Myocyte (in vitro differentiated cells): ENCODE measurements around the gene SSTR5. TPM values are rescaled to one million over a fixed set of nuclear protein-coding genes. Genes with fewer than 3 reads are reported as not detected.
A peak's percentile ranks its signal among the peaks of the same experiment; 100 is the strongest.

Experiments used
- DNase-seq: peaks from one replicate; pipeline ENCODE4 v3.0.0-alpha.2; 2012; ENCODE audit warnings: low read depth
- total RNA-seq: library from RNA; depleted of rRNA; stranded (reverse); fragments of >200 nt; gene quantifications from 2 replicates; pipeline ENCODE4 v1.2.3, GENCODE V29; 2014

SSTR5 gene
- total RNA-seq, 1 donor from 2014 or later, result 0.29 TPM

DNA sequence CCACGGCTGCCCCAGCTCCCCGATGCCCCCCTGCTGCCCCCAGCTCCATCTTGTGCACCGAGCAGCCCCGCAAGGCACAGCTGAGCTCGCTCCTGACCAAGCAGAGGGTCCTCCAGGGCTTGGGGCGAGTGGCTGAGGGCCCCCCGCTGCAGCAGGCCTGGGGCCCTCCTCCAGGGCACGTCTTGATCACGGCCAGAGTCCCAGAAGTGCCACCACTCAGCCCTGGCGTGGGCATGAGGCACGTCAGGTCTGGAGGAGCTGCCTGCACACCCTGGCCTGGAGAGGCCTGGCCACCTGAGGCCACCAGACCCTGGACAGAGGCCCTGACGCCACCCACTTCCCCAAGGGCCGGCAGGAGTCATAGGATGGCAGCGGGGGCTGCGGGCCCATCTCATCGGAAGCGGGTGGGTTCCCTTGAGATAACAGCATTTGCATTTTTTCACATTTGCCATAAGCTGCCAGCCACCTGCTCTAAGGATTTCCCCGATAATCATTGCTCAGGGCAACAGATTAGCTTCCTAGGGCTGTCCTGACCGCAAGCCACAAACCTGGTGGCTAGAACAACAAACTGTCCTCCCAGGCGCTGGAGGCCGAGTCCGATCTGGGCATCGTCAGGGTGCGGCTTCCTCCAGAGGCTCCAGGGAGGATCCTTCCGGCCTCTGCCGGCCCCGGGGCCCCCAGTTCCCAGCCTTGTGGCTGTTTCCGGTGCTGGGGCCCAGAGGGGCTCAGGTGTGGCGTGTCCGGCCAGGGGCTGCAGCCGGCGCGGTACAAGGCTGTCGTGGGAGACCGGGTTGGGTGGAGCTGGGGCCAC, 47.4 kb downstream of the SSTR5 start:
- peak; percentile 43 for DNase-seq

DNA sequence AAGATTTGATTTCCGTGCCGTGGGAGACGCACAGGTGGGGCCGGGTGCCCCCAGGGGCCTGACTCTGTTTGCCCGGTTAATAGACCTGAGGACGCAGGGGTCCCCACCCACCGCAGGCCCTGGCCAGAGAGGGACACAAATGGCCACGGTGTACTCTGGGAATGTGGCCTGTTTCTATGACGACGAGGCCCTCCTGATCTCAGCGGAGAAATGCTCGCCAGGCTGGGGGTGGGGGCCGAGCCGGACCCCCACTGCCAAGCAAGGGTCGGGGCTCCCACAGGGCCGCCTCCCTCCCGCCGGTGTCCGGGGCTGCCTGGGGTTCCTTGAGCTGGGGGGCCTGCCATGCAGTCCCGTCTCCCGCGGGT, 48.0 kb downstream of the SSTR5 start:
- DNase-seq, result no peak

DNA sequence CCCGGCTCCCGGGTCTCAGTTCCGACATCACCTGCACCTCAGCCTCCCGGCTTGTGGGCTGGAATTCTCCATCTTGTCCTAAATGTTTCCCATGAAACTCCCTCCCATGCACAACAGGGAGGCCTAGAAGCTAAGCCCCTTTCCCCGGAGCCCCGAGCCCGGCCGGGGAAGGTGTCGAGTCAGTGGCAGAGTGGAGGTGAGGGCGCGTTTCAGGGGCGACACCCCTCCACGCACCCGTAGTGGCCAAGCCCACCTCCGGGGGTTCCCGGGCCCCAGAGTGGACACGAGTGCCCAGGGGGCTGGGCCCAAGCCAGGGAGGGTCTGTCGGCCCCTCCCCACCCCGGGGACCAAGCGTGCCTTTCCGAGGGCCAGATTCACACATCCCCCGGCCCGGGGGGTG, 48.5 kb downstream of the SSTR5 start:
- no peak for DNase-seq

DNA sequence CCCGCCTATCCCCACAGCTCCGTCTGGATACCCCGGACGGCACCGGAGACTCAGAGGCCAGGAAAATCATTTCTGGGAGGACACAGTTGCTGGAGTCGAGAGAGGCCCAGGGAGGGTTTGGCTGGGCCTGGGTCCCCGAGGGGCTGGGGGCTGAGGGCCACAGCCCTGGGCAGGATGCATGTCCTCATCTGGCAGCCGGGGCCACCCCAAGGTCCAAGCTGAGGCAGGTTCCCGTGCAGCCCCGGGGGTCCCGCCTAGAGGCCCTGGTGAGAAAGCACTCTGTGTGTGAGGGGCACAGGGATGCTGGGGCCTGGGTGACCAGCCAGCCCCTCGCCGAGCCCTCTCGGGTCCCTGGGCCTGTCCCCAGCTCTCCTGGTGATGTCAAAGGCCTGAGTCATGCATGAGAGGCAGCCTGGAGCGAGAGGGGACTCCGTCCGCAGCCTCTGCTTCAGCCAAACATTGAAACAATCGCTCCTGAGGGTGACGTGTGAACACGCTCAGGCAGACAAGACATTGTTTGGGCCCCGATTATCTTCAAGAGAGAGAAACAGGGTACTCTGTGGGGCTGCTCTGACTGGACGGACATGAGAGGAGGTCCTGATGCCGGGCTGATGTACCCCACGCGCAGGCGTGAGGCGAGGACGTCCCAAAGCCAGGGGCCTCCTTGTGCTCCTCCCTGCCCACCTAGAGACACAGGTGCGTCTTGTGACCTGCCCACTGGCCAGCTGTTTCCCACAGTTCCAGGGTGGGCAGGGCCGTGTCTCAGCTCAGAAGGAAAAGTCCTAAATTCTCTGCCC, 49.3 kb downstream of the SSTR5 start:
- no peak for DNase-seq

DNA sequence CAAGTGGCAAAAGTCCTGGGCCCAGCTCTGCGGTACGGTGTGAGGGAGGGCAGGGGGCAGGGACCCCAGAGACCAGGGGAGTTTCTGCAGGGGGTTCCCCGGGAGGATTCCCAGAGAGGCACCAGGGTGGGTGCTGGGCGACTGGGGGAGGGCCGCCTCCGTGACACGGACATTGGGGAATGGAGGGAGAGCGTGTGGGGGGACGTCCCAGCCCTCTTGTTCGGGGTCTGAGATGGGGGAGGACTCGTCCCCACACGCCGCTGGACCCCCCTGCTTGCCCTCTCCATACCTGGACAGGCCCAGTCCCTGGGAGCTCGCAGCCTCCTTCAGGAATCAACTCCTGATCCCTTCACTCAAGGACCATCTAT, 49.8 kb downstream of the SSTR5 start:
- no peak for DNase-seq

DNA sequence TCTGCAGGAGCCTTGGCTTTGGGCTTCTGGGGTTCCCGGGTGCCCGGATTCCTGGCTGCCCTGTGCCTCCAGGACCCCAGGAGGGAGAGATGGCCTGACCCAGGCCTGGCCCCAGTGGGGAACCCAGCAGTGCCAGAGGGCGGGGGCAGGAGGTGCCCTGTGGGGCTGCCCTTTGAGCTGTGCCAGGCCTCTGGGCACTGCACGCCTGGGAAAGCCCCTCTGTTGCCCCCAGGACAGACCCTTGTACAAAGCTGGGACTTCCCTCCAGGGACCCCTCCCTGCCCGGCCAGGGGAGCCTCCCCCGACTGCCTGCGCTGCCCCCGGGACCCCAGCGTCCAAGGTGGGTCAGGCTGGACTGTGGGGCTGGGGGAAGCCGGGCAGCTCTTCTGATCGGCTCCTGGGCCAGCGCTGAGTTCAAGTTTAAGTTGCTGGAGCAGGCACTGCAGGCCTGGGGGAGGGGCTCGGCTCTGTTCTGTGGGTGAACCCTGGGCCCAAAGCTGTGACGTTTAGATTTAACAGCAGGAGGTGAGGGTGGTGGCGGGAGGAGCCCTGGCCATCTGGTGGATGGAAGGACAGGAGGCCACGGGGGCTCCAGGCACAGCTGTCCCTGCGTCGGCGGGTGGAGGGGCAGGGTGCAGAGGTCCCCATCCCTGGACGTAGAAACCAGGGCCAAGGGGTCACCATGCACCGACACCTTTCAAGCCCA, 51.1 kb downstream of the SSTR5 start:
- no peak for DNase-seq

DNA sequence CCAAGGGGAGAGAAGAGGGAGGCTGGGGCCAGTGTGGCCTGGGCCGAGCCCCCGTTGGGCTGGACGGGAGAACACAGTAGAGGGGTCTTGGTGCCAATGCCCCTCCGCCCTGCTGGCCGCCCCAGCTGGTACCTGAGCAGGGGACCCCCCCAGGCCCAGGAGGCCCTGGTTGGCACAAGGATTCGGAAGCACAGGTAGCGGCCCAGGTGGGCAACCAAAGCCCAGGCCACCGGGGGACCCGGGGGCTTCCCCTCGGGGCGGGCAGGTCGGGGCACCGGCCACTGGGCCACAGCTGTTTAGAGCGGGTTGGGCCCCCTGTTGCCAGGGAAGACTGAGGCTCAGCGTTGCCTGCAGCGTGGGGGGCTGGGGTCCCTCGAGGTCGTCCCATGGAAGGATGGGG, 51.7 kb downstream of the SSTR5 start:
- DNase-seq, result no peak

DNA sequence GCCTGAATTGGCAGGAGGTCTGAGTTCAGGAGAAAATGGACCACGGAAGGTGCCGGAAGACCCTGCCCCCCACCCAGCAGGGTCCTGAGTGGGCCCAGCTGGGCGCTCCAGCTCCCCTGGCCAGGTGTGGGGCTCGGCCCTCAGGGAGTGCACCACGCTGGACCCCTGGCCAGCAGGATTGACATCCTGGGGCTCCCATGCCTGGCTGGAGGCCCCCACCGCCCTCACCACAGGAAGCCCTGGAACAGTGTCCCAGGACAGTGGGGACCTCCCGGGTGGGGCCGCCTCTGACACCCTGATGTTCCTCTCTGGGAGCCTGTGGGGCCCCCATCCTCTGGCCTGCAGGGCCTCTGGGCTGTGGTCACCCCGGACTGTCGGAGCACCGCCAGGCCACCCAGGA, 52.2 kb downstream of the SSTR5 start:
- no peak for DNase-seq

DNA sequence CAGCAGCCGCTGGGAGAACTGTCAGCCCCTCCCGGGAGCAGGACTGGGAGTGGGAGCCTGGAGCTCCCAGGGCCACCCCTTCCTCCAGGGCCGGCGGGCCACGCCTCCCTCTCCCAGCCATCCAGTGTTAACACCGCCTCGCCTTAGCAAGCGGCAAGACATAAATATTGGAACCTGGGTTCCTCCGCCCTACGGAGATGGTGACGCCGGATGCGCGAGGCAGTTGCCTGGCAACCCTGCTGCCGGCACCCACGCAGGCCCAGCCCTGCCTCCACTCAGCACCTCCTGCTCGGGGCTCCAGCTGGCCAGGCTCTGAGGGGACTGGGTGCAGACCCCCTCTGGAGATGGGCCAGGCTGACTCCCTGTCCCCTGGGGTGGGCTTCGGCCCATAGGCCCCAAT, 52.9 kb downstream of the SSTR5 start:
- DNase-seq, result no peak

DNA sequence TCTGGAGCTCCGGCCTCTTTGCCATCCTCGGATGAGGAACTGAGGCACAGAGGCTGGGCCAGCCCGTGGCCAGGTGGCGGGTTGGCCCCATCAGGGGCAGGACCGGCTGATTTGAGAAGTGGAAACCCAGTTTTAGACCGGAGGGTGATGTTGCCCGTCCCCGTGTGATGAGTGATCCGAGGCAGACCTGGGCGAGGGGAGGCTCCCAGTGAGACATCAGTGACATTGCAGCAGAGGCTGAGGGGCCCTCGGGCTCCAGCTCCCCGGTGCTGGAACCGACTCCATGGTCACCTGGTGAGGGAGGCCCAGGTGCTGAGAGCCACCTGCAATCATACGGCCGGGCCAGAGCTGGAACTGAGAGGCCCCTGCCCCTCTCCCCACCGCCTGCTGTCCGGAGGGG, 53.5 kb downstream of the SSTR5 start:
- no peak for DNase-seq

DNA sequence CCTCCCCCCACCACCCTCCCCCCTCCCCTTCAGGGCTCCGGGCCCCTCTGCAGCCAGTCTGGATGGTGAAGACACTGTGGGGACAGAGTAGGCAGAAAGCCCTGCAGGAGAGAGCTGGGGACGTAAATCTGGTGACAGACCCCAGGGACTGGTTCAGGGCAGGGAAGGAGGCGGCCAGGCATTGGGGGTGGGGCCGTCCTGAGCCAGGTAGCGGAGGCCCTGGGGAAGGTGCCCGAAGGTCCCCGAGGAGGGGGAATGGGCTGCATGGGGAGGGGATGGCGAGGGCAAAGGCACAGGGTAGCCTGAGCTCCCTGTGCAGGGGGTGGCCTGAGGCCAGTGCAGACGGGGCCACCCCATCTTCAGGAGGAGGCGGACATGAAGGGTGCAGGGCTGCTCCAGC, 54.0 kb downstream of the SSTR5 start:
- no peak for DNase-seq

DNA sequence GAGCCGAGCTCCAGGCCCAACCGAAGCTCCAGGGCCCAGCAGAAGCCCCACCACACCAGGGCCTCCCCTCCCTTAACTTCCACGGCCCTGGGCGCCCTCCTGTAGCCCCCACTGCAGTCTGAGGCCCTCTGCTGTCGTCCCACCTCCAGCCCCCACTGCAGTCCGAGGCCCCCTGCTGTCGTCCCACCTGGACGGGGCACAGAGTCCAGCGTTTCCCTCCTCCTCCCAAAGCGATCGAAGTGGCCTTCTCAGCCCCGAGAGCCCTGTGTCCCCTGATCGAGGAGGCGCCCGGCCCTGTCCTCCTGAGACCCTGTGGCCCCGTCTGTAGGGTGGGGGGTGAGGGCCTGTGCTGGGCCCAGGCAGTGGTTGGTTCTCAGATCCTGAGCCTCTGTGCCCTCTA, 54.6 kb downstream of the SSTR5 start:
- no peak for DNase-seq

DNA sequence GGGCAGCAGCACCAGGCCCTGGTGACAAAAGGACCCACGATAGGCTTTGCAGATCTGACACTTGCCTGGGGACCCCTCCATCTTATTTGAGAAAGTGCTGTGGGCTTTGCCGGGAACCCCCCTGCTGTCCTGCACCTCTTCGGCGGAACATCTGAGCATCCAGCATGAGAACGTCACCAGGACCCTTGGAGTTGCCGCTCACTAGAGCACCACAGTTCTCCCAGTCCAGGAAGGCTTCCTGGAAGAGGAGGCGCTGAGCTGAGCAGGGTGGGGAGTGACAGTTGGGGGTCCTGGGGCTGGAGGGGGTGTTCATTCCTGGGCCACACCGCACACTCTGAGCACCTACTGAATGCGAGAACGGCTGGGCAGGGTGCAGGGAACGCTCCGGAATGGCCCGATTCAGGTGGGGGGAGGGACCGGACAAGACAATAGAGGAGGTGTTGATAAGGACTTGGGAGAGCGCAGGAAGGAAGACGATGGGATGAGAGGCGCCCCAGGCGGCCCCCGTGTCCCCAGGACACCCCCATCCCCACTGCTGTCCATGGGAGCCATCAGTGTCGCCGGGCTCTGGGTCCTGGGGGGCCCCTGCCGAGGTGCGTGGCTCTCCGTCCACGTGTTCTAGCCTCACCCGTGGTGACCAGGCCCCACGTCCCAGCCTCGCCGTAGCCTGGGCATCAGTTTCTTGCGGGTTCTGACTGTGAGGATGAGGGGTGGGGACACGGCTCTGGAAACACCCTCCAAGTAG, 55.6 kb downstream of the SSTR5 start:
- DNase-seq, result no peak

DNA sequence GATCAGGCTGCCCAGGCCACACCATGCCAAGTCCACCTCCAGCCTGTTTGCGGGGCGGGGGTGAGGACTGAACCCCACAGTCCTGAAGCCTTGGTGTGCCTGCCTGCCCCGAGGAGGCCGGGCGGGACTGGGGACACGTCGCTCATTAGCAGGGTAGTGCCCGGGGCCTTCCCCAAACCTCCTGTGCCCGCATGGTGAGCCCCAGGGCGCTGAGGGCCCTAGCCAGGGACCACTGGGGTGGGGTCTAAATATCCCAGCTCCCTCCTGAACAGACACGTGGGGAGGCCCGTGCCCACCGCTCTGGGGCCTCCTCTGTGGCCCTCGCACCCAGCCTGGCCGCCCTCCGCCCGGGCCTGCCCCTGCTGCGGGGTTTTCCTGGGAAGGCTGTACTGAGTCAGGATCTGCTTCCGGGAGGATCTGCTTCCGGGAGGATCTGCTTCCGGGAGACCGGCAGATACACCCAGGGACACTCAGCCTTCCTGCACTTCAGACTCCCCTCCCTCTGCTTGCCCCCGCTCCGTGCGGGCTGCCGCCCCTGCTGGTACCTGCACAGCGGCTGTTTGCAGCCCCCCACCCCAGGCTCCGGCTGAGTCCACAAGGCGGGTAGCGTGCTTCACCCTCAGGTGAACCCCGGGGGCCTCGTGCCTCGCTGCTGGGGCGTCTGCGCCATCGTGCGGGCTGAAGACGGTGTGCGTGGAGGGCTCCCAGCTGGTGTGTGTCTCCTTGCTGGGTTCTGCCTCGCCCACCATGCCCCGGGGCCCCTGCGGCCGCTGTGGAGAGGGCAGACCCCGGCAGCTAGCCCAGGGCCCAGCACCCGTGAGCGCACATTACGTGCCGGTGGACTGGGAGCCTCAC, 56.8 kb downstream of the SSTR5 start:
- no peak for DNase-seq

DNA sequence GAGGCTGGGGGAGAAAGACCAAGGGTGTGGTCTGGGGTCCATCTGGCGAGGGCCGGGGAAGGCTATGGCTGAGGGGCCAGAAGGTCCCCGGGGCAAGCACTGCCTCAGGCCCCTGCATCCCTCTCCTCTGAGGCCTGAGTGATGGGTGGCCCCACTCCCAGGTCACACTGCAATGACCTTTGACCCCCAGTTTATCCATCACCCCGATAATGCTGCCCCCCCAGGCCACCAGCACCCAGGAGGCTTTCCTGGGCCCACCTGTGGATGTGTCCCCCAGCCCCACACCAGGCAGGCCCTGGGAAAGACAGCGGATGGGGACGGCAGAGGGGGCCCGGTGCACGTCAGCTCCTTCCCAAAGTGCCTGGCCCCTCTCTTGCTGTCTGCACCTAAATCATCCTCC, 57.8 kb downstream of the SSTR5 start:
- DNase-seq, result no peak

Other genes with a start within 250 kb of the SSTR5 start
- gene LMF1, start 101.8 kb upstream of the SSTR5 start, total RNA-seq, result 67.9 and 74.3 TPM in 2 replicates
- gene SOX8, start 91.0 kb upstream of the SSTR5 start, total RNA-seq, result 53.9 and 116 TPM in 2 replicates
- not detected in 2 replicates for gene C1QTNF8, start 23.5 kb downstream of the SSTR5 start, total RNA-seq
- gene CACNA1H, start 80.4 kb downstream of the SSTR5 start, total RNA-seq, result 0.16 and 0.21 TPM in 2 replicates
- not detected in 2 replicates for gene TPSG1, start 152.5 kb downstream of the SSTR5 start, total RNA-seq
- gene TPSB2, start 157.4 kb downstream of the SSTR5 start, total RNA-seq, result not detected in 2 replicates
- not detected in 2 replicates for gene TPSAB1, start 168.0 kb downstream of the SSTR5 start, total RNA-seq
- not detected in 2 replicates for gene TPSD1, start 183.3 kb downstream of the SSTR5 start, total RNA-seq
- gene UBE2I, start 236.9 kb downstream of the SSTR5 start, total RNA-seq, result 48.5 and 57.2 TPM in 2 replicates